Kidney (tissue), 14 donors: ENCODE measurements around the gene C19orf25. TPM values are rescaled to one million over a fixed set of nuclear protein-coding genes. Genes with fewer than 3 reads are reported as not detected.
A peak's percentile ranks its signal among the peaks of the same experiment; 100 is the strongest.

Experiments used
- DNase-seq, 5 donors: peaks; one replicate each; pipeline ENCODE4 v3.0.0-alpha.2; 2013 to 2020
- FAIRE-seq: peaks from 2 replicates; lab custom pipeline; 2012; peaks lifted over from hg19 to GRCh38; lab: Jason Lieb, UNC
- H3K27ac ChIP-seq, 2 donors: one replicate each; pipeline ENCODE4 v1.7.0; 2013; ENCODE audit warnings: low read depth in 2 of 2, low read length in 2 of 2, inconsistent platforms in 1 of 2
- H3K27me3 ChIP-seq: one replicate; pipeline ENCODE4 v1.7.1; 2013; ENCODE audit warnings: low read length, inconsistent platforms; ENCODE audit not compliant: control insufficient read depth, insufficient read depth
- H3K36me3 ChIP-seq, 3 donors: one replicate each; pipeline versions ENCODE4 v1.7.0 to v1.7.1; 2013; ENCODE audit warnings: low read length in 3 of 3, control low read depth in 1 of 3, inconsistent platforms in 1 of 3; ENCODE audit not compliant: insufficient read depth in 3 of 3, control insufficient read depth in 2 of 3
- H3K4me1 ChIP-seq, 3 donors: one replicate each; pipeline versions ENCODE4 v1.7.0 to v1.7.1; 2013; ENCODE audit warnings: low read length in 3 of 3, inconsistent platforms in 1 of 3, low read depth in 1 of 3; ENCODE audit not compliant: control insufficient read depth in 2 of 3, insufficient read depth in 2 of 3
- H3K4me3 ChIP-seq, 3 donors: one replicate each; pipeline versions ENCODE4 v1.7.0 to v1.8.1; 2013; ENCODE audit warnings: low read length in 3 of 3, control low read depth in 1 of 3, inconsistent platforms in 1 of 3
- H3K9ac ChIP-seq, 3 donors: one replicate each; pipeline versions ENCODE4 v1.7.0 to v1.7.1; 2013; ENCODE audit warnings: low read length in 3 of 3, control low read depth in 1 of 3, inconsistent platforms in 1 of 3
- H3K9me3 ChIP-seq, 3 donors: one replicate each; pipeline versions ENCODE4 v1.7.0 to v1.7.1; 2013; ENCODE audit warnings: low read length in 3 of 3, control low read depth in 1 of 3, inconsistent platforms in 1 of 3; ENCODE audit not compliant: control insufficient read depth in 2 of 3, insufficient read depth in 1 of 3
- CTCF ChIP-seq: IDR thresholded peaks from 3 replicates; pipeline ENCODE4 v1.5.1; 2012; ENCODE audit warnings: mild to moderate bottlenecking, moderate library complexity, borderline replicate concordance; ENCODE audit not compliant: insufficient read depth; ENCODE audit errors: extremely low read depth
- intact Hi-C: fragments of 100-400 bp; cut with DNase I; formaldehyde crosslinking; loops from one replicate; pipeline ENCODE4 v1.11.1; 2022
- polyA plus RNA-seq: library from polyadenylated mRNA; stranded (reverse); fragments of 350-450 nt; fragmentation: Illumina TruSeq; extraction: RNeasy Lipid Tissue Mini Kit (QIAGEN cat#74804); gene quantifications from one replicate; pipeline ENCODE4 v1.2.3, GENCODE V29; 2014; ENCODE audit warnings: low read depth, low replicate concordance; ENCODE audit not compliant: insufficient read depth
- total RNA-seq: library from RNA; stranded (reverse); fragmentation: NEBNext Ultra II Directional; extraction: Animal tissue kit (Norgen Biotek cat#: 25700); gene quantifications from one replicate; pipeline ENCODE4 v1.2.1, GENCODE V29; 2021
- donor health status: control.
- donor health status: control.
- donor health status: control.
- donor health status: control.
- donor health status: control.
- donor health status: DM: yes; HTN: yes; CAD: no.
- donor health status: Normal renal cell carcinoma (clear cell type).

Gene C19orf25
- total and polyA plus RNA-seq, 2 donors from 2014 or later: 32.5 to 50.9 TPM

- H3K27ac ChIP-seq: no peak overlapping the region
- FAIRE-seq: no peak
Observed at GRCh38 chr19:1510442-1510806, 31.4 kb upstream of the C19orf25 start.

GRCh38 chr19:1509602-1510441 is 30.8 kb upstream of the C19orf25 start:
- peaks cover 7% of the 10 kb centered on the region for H3K27me3 ChIP-seq
- intact Hi-C loops: no loop called here
- TF ChIP-seq CTCF: no peak
- H3K36me3 ChIP-seq: no peaks in the 10 kb centered on the region
- FAIRE-seq (no peak), DNase-seq (no peak)
- no peaks in the 10 kb centered on the region for H3K9me3 ChIP-seq
- no peak overlapping the region for H3K9ac ChIP-seq
- no peak overlapping the region for H3K27ac ChIP-seq
- H3K4me1 ChIP-seq: peaks cover 0 to 6% (median 0%) of the 10 kb centered on the region in 3 donors
- no peak overlapping the region for H3K4me3 ChIP-seq

More at GRCh38 chr19:1510442-1510806, 31.4 kb upstream of the C19orf25 start:
- Histone ChIP-seq H3K9me3 (no peaks in the 10 kb centered on the region), H3K36me3 (no peaks in the 10 kb centered on the region), H3K4me1 (peaks cover 0 to 6% (median 0%) of the 10 kb centered on the region in 3 donors), H3K9ac (no peak overlapping the region), H3K27me3 (peaks cover 5% of the 10 kb centered on the region), H3K4me3 (no peak overlapping the region)
- TF ChIP-seq CTCF: no peak
- no peak for DNase-seq
- intact Hi-C loops: no loop called here

GRCh38 chr19:1508507-1508856 is 29.5 kb upstream of the C19orf25 start:
- Histone ChIP-seq H3K9ac (no peak overlapping the region), H3K27me3 (peaks cover 11% of the 10 kb centered on the region), H3K9me3 (no peaks in the 10 kb centered on the region), H3K27ac (no peak overlapping the region), H3K36me3 (no peaks in the 10 kb centered on the region), H3K4me3 (peak overlapping the region in 1 of 3 donors; percentile 35), H3K4me1 (peaks cover 0 to 6% (median 0%) of the 10 kb centered on the region in 3 donors)
- TF ChIP-seq CTCF: no peak
- intact Hi-C loops: no loop called here
- DNase-seq: no peak
- FAIRE-seq: no peak
